ENCODE data around the gene ZNF26. TPM values are rescaled to one million over a fixed set of nuclear protein-coding genes. Genes with fewer than 3 reads are reported as not detected.

The ZNF26 gene
- polyA plus RNA-seq, 1 of the 3 experiments (the other 2 are of a cell fraction) = 7.3 TPM

DNA sequence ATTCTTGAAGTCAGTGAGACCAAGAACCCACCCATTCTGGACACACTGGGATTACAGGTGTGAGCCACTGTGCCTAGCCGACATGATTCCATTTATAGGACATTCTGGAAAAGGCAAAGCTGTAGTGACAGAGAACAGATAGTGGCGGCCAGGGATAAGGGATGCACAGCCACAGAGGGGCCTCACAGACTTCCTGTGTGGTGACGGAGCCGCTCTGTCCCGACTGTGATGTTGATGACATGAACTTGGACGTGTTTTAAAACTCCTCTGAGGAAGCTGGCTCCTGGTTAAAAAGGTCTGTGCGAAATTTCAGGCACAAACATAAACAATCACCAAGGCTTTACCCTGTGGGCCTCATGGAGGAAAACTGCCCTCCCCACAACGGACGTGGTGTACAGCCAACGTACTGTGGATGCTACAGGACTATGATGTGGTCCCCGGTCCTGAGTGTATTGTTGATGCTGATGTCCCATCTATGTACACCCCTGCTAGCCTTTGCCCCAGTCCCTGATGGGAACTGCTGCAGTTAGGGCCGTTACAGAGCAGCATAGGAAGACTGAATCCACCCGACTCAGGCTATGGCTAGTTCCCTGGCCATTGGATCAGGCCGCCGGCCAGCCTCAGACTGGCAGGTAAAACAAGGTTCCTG lies 46.0 kb upstream of the ZNF26 start:
- no peak overlapping the region for H3K27ac ChIP-seq (ENCODE audit: low read depth in 2 of 2, low read length in 1 of 2)
- H3F3A ChIP-seq (replicated peaks; ENCODE audit: insufficient read depth) = peaks cover 7% of the 10 kb centered on the region
- H3K79me2 ChIP-seq (ENCODE audit: insufficient read depth) = no peaks in the 10 kb centered on the region
- TF ChIP-seq FOXJ3 (CRISPR knock-in tag; IDR thresholded peaks at IDR 0.05) (no peak), CHD2 (IDR thresholded peaks at IDR 0.05; ENCODE audit: low read length, partially characterized antibody) (no peak), SIN3A (IDR thresholded peaks at IDR 0.05; ENCODE audit: borderline replicate concordance, low read depth, low read length) (no peak), RFX5 (IDR thresholded peaks at IDR 0.05; ENCODE audit: low read length) (no peak), NRF1 (IDR thresholded peaks at IDR 0.05; ENCODE audit: low read depth, low read length) (no peak), GATA2 (CRISPR knock-in tag; IDR thresholded peaks at IDR 0.05) (no peak), EP300 (IDR thresholded peaks at IDR 0.05; ENCODE audit: borderline replicate concordance in 1 of 2, low read depth in 1 of 2, low read length in 1 of 2) (no peak), RCOR1 (IDR thresholded peaks at IDR 0.05; ENCODE audit: low read length) (no peak), TEAD4 (IDR thresholded peaks at IDR 0.05; ENCODE audit: borderline replicate concordance, insufficient read depth) (no peak), FOXM1 (IDR thresholded peaks at IDR 0.05; ENCODE audit: low read depth) (no peak), NFIC (IDR thresholded peaks at IDR 0.05; ENCODE audit: borderline replicate concordance) (no peak)
- TF ChIP-seq, protein P1, sequence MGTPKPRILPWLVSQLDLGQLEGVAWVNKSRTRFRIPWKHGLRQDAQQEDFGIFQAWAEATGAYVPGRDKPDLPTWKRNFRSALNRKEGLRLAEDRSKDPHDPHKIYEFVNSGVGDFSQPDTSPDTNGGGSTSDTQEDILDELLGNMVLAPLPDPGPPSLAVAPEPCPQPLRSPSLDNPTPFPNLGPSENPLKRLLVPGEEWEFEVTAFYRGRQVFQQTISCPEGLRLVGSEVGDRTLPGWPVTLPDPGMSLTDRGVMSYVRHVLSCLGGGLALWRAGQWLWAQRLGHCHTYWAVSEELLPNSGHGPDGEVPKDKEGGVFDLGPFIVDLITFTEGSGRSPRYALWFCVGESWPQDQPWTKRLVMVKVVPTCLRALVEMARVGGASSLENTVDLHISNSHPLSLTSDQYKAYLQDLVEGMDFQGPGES (IDR thresholded peaks at IDR 0.05; ENCODE audit: low read depth, low read length) = no peak
- TF ChIP-seq, protein P2, sequence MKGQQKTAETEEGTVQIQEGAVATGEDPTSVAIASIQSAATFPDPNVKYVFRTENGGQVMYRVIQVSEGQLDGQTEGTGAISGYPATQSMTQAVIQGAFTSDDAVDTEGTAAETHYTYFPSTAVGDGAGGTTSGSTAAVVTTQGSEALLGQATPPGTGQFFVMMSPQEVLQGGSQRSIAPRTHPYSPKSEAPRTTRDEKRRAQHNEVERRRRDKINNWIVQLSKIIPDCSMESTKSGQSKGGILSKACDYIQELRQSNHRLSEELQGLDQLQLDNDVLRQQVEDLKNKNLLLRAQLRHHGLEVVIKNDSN (IDR thresholded peaks at IDR 0.05; ENCODE audit: borderline replicate concordance, low read depth) = no peak
- TF ChIP-seq, protein P3, sequence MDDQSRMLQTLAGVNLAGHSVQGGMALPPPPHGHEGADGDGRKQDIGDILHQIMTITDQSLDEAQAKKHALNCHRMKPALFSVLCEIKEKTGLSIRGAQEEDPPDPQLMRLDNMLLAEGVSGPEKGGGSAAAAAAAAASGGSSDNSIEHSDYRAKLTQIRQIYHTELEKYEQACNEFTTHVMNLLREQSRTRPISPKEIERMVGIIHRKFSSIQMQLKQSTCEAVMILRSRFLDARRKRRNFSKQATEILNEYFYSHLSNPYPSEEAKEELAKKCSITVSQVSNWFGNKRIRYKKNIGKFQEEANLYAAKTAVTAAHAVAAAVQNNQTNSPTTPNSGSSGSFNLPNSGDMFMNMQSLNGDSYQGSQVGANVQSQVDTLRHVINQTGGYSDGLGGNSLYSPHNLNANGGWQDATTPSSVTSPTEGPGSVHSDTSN (IDR thresholded peaks at IDR 0.05) = no peak
- WGBS (ENCODE audit: low lambda C conversion rate) = 97% methylated on average over 12 of the region's 15 CpGs
- no peaks in the 10 kb centered on the region for H4K20me1 ChIP-seq (ENCODE audit: insufficient read depth)
- CTCF ChIA-PET = no interaction called here
- H3K4me3 ChIP-seq (ENCODE audit: low read depth in 2 of 2, low read length in 1 of 2) = no peak overlapping the region
- H3K9me3 ChIP-seq = peaks cover 9% of the 10 kb centered on the region
- peaks cover 25 to 28% of the 10 kb centered on the region in 2 experiments for H3K36me3 ChIP-seq (replicated peaks in 1 of 2; ENCODE audit: control insufficient read depth in 1 of 2, insufficient read depth in 2 of 2, low read length in 1 of 2)
- POLR2A ChIA-PET = no interaction called here
- H3K9me2 ChIP-seq = no peaks in the 10 kb centered on the region
- no peaks in the 10 kb centered on the region for H3K27me3 ChIP-seq (ENCODE audit: insufficient read depth)
- no peaks in the 10 kb centered on the region for H3K4me1 ChIP-seq (ENCODE audit: control insufficient read depth in 1 of 2, insufficient read depth in 2 of 2, low read depth in 1 of 2, low read length in 1 of 2)
- no peak for DNase-seq
- H3K9ac ChIP-seq = no peak overlapping the region
- H2AFZ ChIP-seq (ENCODE audit: low read depth) = no peak overlapping the region
- no peak overlapping the region for H3K4me2 ChIP-seq

Data from SK-N-SH (cell line).